IPS DF 6.9 (cell line): Measurements from ENCODE around the gene PRAMEF2.
"Not testable (repeated sequence)": the region's sequence is repeated elsewhere in the genome, so short reads cannot be mapped to it uniquely, and the experiment has no call there.

Source experiments
- DNase-seq: peaks from one replicate; pipeline ENCODE4 v3.0.0-alpha.2; 2013; ENCODE audit warnings: low read depth, low spot score
- H3K27ac ChIP-seq: one replicate; pipeline ENCODE4 v1.5.1; 2013; ENCODE audit warnings: low read length, control low read depth
- H3K27me3 ChIP-seq: 2 replicates; pipeline ENCODE4 v1.6.1; 2013; ENCODE audit warnings: mild to moderate bottlenecking, low read length; ENCODE audit not compliant: control insufficient read depth, insufficient read depth
- H3K36me3 ChIP-seq: 2 replicates; pipeline ENCODE4 v1.6.1; 2013; ENCODE audit warnings: low read length; ENCODE audit not compliant: control insufficient read depth, insufficient read depth
- H3K4me1 ChIP-seq: 2 replicates; pipeline ENCODE4 v1.6.1; 2013; ENCODE audit warnings: low read length; ENCODE audit not compliant: control insufficient read depth, insufficient read depth
- H3K4me3 ChIP-seq: 2 replicates; pipeline ENCODE4 v1.5.1; 2013; ENCODE audit warnings: mild to moderate bottlenecking, low read length
- H3K9me3 ChIP-seq: 2 replicates; pipeline ENCODE4 v1.6.1; 2013; ENCODE audit warnings: low read length, inconsistent platforms; ENCODE audit not compliant: control insufficient read depth, insufficient read depth
- WGBS: extraction: QIAGEN DNeasy Blood & Tissue Kit; methylation state at CpG from one replicate; pipeline ENCODE4 v1.1.7; 2013; ENCODE audit warnings: mixed read lengths, missing lambda C conversion rate; ENCODE audit not compliant: insufficient read length, insufficient coverage; 5-methylcytosine and 5-hydroxymethylcytosine counted together

PRAMEF2 gene, protein sequence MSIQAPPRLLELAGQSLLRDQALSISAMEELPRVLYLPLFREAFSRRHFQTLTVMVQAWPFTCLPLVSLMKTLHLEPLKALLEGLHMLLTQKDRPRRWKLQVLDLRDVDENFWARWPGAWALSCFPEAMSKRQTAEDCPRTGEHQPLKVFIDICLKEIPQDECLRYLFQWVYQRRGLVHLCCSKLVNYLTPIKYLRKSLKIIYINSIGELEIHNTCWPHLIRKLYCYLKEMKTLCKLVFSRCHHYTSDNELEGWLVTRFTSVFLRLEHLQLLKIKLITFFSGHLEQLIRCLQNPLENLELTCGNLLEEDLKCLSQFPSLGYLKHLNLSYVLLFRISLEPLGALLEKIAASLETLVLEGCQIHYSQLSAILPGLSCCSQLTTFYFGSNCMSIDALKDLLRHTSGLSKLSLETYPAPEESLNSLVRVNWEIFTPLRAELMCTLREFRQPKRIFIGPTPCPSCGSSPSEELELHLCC

DNA sequence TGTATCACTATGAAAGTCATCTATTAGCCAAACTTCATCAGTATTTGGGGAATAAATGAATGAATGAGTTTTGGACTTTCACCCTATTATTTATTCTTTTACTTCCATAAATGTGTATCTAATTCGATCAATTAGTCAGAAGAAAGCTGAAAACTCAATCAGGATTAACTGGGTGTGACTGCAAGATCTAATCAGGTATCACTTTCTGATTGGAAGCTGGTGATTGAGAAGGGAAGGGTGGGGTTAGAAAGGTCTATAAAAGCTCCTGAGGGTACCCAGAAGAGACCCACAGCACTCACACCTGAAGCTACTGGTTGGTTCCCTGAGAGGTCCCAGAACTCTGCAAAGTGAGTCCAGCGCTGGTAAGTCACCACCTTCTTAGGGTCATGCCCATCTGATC is at the start of gene PRAMEF2:
Gene PRAMEF2, plus strand, starts transcription at position 301 of the 400 bp plus-strand sequence. CDS start 1,924 bp downstream, outside the sequence.
- H3K4me1 ChIP-seq, H3K27ac ChIP-seq, H3K36me3 ChIP-seq, DNase-seq, H3K9me3 ChIP-seq, H3K4me3 ChIP-seq, H3K27me3 ChIP-seq: not testable (repeated sequence)
- WGBS = no CpG with 5 or more reads among the region's 2 CpGs

DNA sequence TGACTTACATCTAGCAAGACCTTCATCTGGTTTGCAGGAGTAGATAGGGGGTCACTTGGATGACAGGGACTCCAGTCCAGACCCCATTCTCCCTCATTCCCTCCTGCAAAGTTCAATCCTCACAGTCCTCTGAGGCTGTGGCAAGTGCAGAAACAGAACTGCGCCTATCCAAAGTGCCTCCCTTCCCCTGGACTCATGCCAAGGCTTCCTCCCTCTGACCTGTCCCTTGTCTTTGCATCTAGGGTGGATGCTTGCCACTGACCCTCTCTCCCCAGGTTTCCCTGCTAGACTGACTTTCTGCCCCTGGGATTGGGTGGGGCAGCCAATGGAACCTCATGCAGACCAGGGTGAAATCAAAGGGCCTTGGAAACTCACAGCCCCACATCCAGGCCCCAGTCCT is 47.0 kb upstream of the PRAMEF2 start:
- no peak overlapping the region for H3K4me3 ChIP-seq
- no CpG with 5 or more reads among the region's 1 CpG for WGBS
- no peak for DNase-seq
- no peaks in the 10 kb centered on the region; the same call in 1 of the 2 replicates for H3K4me1 ChIP-seq
- H3K36me3 ChIP-seq = no peaks in the 10 kb centered on the region
- H3K27me3 ChIP-seq = no peaks in the 10 kb centered on the region
- H3K9me3 ChIP-seq = peaks cover 2% of the 10 kb centered on the region; the same call in 1 of the 2 replicates
- no peak overlapping the region for H3K27ac ChIP-seq

DNA sequence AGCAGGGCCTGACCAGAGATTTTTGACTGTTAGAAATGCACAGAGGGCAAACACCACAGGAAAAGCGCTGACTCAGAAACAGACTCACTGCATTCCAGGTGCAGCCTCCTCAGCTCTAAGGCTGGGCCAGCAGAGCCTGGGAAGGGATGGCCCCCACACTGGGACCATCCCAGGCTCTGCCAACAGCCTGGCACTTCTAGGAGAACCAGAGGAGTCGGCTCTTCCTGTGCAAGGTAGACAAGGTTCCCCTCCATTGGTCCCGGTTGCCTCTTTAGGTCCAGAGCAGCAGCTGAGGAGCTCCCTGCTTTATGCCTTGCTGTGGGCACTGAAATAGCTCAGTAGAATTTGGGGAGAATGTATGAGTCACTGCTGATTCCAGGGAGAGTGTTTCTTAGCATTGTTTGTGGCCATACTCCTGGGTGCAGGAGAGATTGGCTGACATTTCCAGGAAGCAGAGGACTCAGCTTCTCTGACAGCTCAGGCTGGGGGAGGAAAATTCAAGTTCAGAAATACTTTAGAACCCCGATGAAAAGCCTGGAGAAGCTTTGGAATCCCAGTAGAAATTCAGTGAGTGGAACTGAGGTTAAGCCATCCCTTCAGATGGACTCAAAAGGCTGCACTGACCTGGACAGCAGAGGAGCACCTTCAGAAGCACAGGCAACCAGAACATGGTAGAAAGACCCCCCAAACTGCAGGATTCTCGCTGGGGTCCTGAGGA is 46.0 kb upstream of the PRAMEF2 start:
- no peaks in the 10 kb centered on the region for H3K27me3 ChIP-seq
- no peak for DNase-seq
- no peaks in the 10 kb centered on the region; the same call in 1 of the 2 replicates for H3K4me1 ChIP-seq
- peaks cover 2% of the 10 kb centered on the region; the same call in 1 of the 2 replicates for H3K9me3 ChIP-seq
- WGBS = no CpG with 5 or more reads among the region's 5 CpGs
- H3K36me3 ChIP-seq = no peaks in the 10 kb centered on the region
- H3K4me3 ChIP-seq = no peak overlapping the region
- no peak overlapping the region for H3K27ac ChIP-seq

DNA sequence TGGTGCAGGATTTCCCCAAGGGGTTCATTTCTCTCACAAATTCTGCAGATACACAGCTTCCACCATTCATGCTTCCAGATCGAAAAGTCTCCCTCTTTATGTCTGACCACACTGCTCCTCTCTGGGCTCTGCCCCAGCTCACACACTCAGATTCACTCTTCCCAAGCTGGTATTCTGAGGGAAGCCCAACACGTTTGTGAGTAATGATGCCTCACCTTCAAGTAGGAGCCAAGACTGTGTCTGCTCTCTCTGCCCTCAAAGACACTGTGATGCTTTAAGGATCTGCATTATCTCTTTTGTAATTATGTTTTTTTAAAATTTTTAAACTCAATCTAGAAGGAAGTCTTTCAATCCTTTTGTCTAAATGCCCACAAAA is 45.5 kb upstream of the PRAMEF2 start:
- Histone ChIP-seq H3K27ac (no peak overlapping the region), H3K36me3 (no peaks in the 10 kb centered on the region), H3K4me3 (no peak overlapping the region), H3K27me3 (no peaks in the 10 kb centered on the region), H3K4me1 (no peaks in the 10 kb centered on the region; the same call in 1 of the 2 replicates), H3K9me3 (peaks cover 2% of the 10 kb centered on the region; the same call in 1 of the 2 replicates)
- WGBS = no CpG with 5 or more reads among the region's 2 CpGs
- DNase-seq = no peak

DNA sequence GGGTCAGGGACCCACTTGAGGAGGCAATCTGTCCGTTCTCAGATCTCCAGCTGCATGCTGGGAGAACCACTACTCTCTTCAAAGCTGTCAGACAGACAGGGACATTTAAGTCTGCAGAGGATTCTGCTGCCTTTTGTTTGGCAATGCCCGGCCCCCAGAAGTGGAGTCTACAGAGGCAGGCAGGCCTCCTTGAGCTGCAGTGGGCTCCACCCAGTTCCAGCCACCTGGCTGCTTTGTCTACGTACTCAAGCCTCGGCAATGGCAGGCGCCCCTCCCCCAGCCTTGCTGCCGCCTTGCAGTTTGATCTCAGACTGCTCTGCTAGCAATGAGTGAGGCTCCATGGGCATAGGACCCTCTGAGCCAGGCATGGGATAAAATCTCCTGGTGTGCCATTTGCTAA is 37.8 kb upstream of the PRAMEF2 start:
- H3K36me3 ChIP-seq, DNase-seq, H3K4me3 ChIP-seq, H3K9me3 ChIP-seq, H3K27me3 ChIP-seq, H3K27ac ChIP-seq, H3K4me1 ChIP-seq: not testable (repeated sequence)
- no CpG with 5 or more reads among the region's 6 CpGs for WGBS

DNA sequence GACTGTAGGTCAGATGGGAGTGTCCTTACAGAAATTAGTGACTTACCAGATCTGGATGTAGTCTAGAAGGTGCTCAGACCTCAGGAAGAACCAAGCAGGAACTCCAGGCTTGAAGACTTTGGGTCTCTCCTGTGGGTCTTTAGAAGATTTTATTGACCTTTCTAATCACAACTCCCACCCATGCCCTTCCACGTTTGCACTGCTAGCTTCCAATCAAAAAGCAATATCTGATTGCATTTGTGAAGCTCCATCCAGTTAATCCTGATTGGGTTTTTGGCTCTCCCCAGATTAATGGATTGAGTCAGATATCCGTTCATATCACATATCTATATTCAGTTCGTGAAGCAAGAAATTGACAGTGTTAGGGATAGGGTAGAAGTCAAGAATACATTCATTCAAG is 25.6 kb upstream of the PRAMEF2 start, which contains the start of gene PRAMEF11:
Gene PRAMEF11, minus strand, starts transcription at position 101 of the 400 bp plus-strand sequence. CDS start 2,621 bp downstream, outside the sequence.
- not testable (repeated sequence) for H3K4me3 ChIP-seq, H3K36me3 ChIP-seq, H3K27me3 ChIP-seq, H3K4me1 ChIP-seq, H3K9me3 ChIP-seq, DNase-seq, H3K27ac ChIP-seq
- WGBS = no CpG with 5 or more reads among the region's 3 CpGs

DNA sequence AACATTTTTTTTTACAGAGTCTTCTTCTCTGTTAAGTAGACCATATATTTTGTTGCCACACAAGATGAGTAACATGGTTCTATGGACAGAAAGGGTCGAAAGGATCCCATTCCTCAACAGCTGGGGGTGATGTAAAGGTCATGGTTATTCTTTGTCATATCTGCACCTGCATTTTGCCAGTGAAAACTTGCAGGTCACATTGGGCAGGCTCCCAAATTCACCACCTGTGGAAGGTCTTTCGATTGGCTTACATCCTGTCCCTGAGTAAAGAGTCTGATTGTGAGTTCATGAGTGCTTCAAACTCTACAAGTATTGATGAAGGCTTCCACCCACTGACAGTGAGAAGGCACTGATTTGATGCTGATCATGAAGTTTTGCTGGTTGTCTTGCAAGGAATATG is 23.6 kb upstream of the PRAMEF2 start:
- H3K4me1 ChIP-seq, H3K4me3 ChIP-seq, H3K27me3 ChIP-seq, H3K36me3 ChIP-seq, DNase-seq, H3K9me3 ChIP-seq, H3K27ac ChIP-seq: not testable (repeated sequence)
- WGBS = no CpG with 5 or more reads among the region's 2 CpGs

DNA sequence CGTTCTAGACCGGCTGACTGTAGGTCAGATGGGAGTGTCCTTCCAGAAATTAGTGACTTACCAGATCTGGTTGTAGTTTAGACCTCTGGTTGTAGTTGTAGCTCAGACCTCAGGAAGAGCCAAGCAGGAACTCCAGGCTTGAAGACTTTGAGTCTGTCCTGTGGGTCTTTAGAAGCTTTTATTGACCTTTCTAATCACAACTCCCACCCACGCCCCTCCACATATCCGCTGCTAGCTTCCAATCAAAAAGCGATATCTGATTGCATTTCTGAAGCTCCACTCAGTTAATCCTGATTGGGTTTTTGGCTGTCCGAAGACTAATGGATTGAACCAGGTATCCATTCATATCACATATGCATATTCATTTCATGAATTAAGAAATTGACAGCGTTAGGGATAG is 8.3 kb upstream of the PRAMEF2 start, which contains the start of gene HNRNPCL1:
Gene HNRNPCL1, minus strand, starts transcription at position 101 of the 400 bp plus-strand sequence. CDS start 431 bp downstream, outside the sequence.
- WGBS = no CpG with 5 or more reads among the region's 7 CpGs

DNA sequence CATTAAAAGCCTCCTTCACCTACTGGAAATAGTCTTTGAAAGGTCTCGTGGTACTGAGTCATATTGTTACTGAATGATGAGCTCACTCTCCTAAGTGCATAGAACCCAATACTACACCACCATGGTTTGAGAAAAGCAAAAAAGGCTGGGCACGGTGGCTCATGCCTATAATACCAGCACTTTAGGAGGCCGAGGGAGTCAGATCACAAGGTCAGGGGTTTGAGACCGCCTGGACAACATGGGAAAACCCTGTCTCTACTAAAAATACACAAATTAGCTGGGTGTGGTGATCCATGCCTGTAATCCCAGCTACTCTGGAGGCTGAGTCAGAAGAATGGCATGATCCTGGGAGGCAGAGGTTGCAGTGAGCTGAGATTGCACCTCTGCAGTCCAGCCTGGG is 5.1 kb upstream of the PRAMEF2 start:
- Histone ChIP-seq H3K27ac (no peak overlapping the region), H3K9me3 (no peaks in the 10 kb centered on the region; the same call in 1 of the 2 replicates), H3K27me3 (no peaks in the 10 kb centered on the region), H3K4me3 (no peak overlapping the region), H3K4me1 (no peaks in the 10 kb centered on the region), H3K36me3 (no peaks in the 10 kb centered on the region)
- no peak for DNase-seq
- no CpG with 5 or more reads among the region's 4 CpGs for WGBS

More for the DNA sequence above, 8.3 kb upstream of the PRAMEF2 start, which contains the start of gene HNRNPCL1:
- not testable (repeated sequence) for DNase-seq, H3K27ac ChIP-seq, H3K36me3 ChIP-seq, H3K9me3 ChIP-seq, H3K4me3 ChIP-seq, H3K4me1 ChIP-seq, H3K27me3 ChIP-seq

DNA sequence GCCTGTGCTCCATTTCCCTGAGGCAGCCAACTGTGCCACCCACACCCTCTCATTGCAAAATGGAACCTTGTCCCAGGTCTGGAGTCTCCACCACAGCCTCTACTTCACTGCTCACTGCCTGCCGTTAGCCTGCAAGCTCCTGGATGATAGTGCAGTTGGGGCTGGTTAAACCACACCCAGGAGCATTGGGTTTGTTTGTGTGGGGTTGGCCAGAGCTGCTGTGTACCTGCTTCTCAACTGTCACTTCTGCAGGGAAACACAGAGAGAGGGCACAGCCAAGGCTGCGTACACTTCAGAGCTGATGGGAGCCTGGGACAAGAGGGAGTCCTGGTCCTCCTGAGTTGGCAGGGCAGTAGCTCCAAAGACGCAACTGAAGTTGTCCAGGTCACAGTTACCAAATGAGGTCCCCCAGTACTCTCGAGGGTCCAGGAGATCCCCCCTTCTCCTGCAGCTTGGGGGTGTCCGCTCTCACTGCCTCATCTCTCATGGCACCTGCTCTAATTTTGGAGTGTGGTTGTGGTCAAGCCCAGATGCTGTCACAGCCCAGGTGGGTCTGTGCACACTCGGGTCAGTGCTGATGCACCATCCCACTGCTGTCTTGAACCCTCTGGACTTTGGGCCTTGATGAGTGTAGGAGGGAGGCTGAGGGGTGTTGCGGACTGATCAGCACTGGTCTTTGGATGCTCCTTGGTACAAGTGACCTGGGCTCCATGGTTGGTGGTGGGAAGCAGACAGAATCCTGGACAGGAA is 6.4 kb downstream of the PRAMEF2 start:
- H3K27ac ChIP-seq, DNase-seq, H3K4me3 ChIP-seq, H3K4me1 ChIP-seq, H3K9me3 ChIP-seq, H3K36me3 ChIP-seq, H3K27me3 ChIP-seq: not testable (repeated sequence)
- no CpG with 5 or more reads among the region's 7 CpGs for WGBS
